ENCODE results near the gene LPP.

DNA sequence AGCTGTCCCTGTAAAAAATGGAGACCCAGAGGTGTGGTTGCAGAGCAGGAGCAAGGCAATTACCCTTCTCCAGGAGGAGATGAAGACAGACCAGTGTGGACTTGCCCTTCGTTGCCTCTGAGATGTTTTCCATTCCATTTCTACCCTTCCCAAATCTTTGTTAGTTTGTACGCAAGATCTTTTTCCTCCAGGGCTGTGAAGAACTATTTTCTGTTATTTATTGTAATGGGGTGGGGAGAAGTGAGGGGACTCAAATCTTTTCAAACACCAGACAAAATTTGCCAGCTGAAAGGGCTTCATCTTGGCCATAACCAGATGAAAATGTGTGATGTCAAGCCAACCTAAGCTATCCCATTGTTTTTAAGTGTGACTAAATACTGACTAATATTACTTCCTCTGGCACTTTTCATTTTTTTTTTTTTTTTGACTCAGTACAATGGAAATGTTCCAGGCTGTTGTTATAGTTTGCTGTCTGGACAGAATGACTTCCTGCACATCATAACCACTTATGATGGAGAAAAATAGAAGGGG, 746.5 kb downstream of the LPP start:
- TF ChIP-seq CTCF (IDR thresholded peaks at IDR 0.05) (no peak), EZH2 (IDR thresholded peaks at IDR 0.05; ENCODE audit: borderline replicate concordance, insufficient read depth, low read depth, low read length, poor library complexity, severe bottlenecking) (no peak)
